Uterus (tissue), 4 donors: ENCODE measurements around the gene DNAH8. TPM values are rescaled to one million over a fixed set of nuclear protein-coding genes. Genes with fewer than 3 reads are reported as not detected.

Experiments
- DNase-seq, 2 donors: peaks; one replicate each; pipeline ENCODE4 v3.0.0-alpha.2; 2019 to 2020
- H3K27ac ChIP-seq, 2 donors: fragments of 200-600 bp; sonication (generic); 1 replicate in 1 of 2; 2 replicates in 1 of 2; pipeline ENCODE4 v1.5.1; 2016 to 2018
- H3K27me3 ChIP-seq, 2 donors: fragments of 200-600 bp; sonication (generic); one replicate each; pipeline ENCODE4 v1.5.1; 2018 to 2019; ENCODE audit warnings: control low read depth in 1 of 2
- H3K36me3 ChIP-seq, 2 donors: fragments of 200-600 bp; sonication (generic); one replicate each; pipeline ENCODE4 v1.5.1; 2019; ENCODE audit warnings: control low read depth in 1 of 2
- H3K4me1 ChIP-seq, 2 donors: fragments of 200-600 bp; sonication (generic); one replicate each; pipeline ENCODE4 v1.5.1; 2018 to 2019; ENCODE audit warnings: control low read depth in 1 of 2
- H3K4me3 ChIP-seq, 2 donors: fragments of 200-600 bp; sonication (generic); 1 replicate in 1 of 2; 2 replicates in 1 of 2; pipeline ENCODE4 v1.5.1; 2018 to 2019; ENCODE audit warnings: mild to moderate bottlenecking in 1 of 2
- H3K9me3 ChIP-seq, 2 donors: fragments of 200-600 bp; sonication (generic); one replicate each; pipeline ENCODE4 v1.5.1; 2019; ENCODE audit warnings: control low read depth in 1 of 2
- POLR2A ChIP-seq, 2 donors: fragments of 450-650 bp; IDR thresholded peaks; one replicate each; pipeline ENCODE4 v1.6.1; 2016; ENCODE audit warnings: antibody characterized with exemption in 2 of 2, mild to moderate bottlenecking in 1 of 2, moderate library complexity in 1 of 2
- intact Hi-C: fragments of 100-400 bp; cut with DNase I; formaldehyde crosslinking; loops from one replicate; pipeline ENCODE4 v1.15.1; 2023; ENCODE audit warnings: low total_unique reads
- total RNA-seq, 4 donors: library from RNA; depleted of rRNA in 3 of 4; stranded (reverse); fragments of >200 nt in 3 of 4; gene quantifications; one replicate each; pipeline versions ENCODE4 v1.1.0 to v1.2.4, GENCODE V29; 2014 to 2023
- TF ChIP-seq, protein P1 (sequence below), 4 experiments: fragments of 200-600 bp in 2 of 4; fragments of 450-650 bp in 2 of 4; sonication (generic) in 2 of 4; IDR thresholded peaks; one replicate each; pipeline ENCODE4 v1.5.1; 2016 to 2019; ENCODE audit warnings: antibody characterized with exemption in 4 of 4, mild to moderate bottlenecking in 2 of 4, moderate library complexity in 1 of 4
- donor health status: DM: yes; HTN: yes; CAD: no.

DNAH8 gene
- total RNA-seq, 4 donors from 2014 or later = 0.03 to 0.69 TPM; not detected in 2

DNA sequence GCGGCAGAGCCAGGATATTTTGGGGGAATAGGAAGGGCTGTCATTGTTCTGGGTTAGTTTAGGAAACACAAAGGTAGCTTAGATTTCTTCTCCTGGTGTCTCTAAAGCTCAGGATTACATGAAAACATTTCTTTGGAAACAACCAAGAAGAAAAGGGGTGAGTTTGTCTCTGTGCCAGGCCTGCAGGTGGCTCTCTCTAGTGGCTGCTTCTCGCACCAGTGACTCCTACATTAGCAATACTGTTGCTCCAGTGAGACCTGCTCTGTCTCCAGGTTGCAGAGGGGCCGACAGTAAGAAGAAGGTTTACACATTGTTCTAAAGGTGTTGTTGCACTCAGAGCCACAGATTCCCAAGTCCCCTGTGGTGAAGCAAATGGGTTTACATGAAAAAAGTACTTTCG lies 228.9 kb downstream of the DNAH8 start:
- Histone ChIP-seq H3K9me3 (no peaks in the 10 kb centered on the region), H3K4me3 (no peak overlapping the region), H3K36me3 (no peaks in the 10 kb centered on the region), H3K27me3 (no peaks in the 10 kb centered on the region), H3K4me1 (no peaks in the 10 kb centered on the region), H3K27ac (no peak overlapping the region)
- intact Hi-C loops = no loop called here
- no peak for TF ChIP-seq POLR2A (IDR thresholded peaks at IDR 0.05)
- TF ChIP-seq, protein P1, sequence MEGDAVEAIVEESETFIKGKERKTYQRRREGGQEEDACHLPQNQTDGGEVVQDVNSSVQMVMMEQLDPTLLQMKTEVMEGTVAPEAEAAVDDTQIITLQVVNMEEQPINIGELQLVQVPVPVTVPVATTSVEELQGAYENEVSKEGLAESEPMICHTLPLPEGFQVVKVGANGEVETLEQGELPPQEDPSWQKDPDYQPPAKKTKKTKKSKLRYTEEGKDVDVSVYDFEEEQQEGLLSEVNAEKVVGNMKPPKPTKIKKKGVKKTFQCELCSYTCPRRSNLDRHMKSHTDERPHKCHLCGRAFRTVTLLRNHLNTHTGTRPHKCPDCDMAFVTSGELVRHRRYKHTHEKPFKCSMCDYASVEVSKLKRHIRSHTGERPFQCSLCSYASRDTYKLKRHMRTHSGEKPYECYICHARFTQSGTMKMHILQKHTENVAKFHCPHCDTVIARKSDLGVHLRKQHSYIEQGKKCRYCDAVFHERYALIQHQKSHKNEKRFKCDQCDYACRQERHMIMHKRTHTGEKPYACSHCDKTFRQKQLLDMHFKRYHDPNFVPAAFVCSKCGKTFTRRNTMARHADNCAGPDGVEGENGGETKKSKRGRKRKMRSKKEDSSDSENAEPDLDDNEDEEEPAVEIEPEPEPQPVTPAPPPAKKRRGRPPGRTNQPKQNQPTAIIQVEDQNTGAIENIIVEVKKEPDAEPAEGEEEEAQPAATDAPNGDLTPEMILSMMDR (IDR thresholded peaks at IDR 0.05) = no peak
- no peak for DNase-seq

DNA sequence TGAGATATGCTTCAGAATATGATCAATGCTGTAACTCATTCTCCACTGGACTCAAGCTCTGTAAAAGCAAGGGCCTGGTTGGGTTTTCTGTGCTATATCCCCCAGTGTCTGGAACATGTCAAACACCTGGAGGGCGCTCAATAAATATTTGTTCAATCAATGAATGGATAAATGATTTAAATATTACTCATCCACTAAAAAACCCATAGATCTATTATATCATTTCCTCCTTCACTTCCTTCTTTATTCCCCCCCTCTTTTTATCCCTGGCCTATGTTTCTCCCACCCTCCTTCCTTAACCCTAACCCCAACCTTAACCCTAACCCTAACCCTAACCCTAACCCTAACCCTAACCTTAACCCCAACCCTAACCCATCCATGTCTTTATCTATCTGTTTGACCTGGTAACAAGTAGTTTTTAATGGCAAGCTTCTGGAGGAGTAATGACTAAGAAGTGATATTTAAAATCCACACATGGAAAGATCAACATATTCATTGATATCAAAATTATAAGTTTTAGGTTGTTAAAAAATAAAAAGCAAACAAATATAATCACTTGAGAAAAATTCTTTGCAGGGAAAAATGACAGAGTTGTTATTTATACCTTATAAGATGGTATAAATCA lies 229.7 kb downstream of the DNAH8 start:
- H3K27ac ChIP-seq = no peak overlapping the region
- no peak for DNase-seq
- H3K9me3 ChIP-seq = no peaks in the 10 kb centered on the region
- H3K27me3 ChIP-seq = no peaks in the 10 kb centered on the region
- intact Hi-C loops = no loop called here
- H3K36me3 ChIP-seq = no peaks in the 10 kb centered on the region
- H3K4me3 ChIP-seq = no peak overlapping the region
- no peaks in the 10 kb centered on the region for H3K4me1 ChIP-seq
- TF ChIP-seq, protein P1 (IDR thresholded peaks at IDR 0.05) = no peak
- no peak for TF ChIP-seq POLR2A (IDR thresholded peaks at IDR 0.05)

GRCh38 chr6:38955861-38956260 lies 240.8 kb downstream of the DNAH8 start:
- Histone ChIP-seq H3K4me1 (no peaks in the 10 kb centered on the region), H3K36me3 (no peaks in the 10 kb centered on the region), H3K9me3 (no peaks in the 10 kb centered on the region), H3K4me3 (no peak overlapping the region), H3K27me3 (no peaks in the 10 kb centered on the region), H3K27ac (no peak overlapping the region)
- intact Hi-C loops = no loop called here
- no peak for DNase-seq
- no peak for TF ChIP-seq POLR2A (IDR thresholded peaks at IDR 0.05)
- TF ChIP-seq, protein P1 (IDR thresholded peaks at IDR 0.05) = no peak

GRCh38 chr6:38957426-38957825 lies 242.3 kb downstream of the DNAH8 start:
- Histone ChIP-seq H3K27me3 (no peaks in the 10 kb centered on the region), H3K4me3 (no peak overlapping the region), H3K4me1 (no peaks in the 10 kb centered on the region), H3K9me3 (no peaks in the 10 kb centered on the region), H3K36me3 (no peaks in the 10 kb centered on the region), H3K27ac (no peak overlapping the region)
- intact Hi-C loops = no loop called here
- TF ChIP-seq, protein P1 (IDR thresholded peaks at IDR 0.05) = no peak
- no peak for TF ChIP-seq POLR2A (IDR thresholded peaks at IDR 0.05)
- DNase-seq = no peak

DNA sequence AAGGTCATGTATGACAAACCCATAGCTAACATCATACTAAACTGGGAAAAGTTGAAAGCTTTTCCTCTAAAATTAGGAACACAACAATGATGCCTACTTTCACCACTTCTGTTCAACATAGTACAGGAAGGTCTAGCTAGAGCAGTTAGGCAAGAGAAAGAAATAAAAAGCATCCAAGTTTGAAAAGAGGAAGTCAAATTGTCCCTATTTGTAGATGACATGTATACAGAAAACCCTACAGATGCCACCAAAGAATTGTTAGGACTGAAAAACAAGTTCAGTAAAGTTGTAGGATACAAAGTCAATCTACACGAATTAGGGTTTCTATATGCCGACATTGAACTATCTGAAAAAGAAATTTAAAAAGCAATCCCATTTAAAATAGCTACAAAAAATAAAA lies 244.0 kb downstream of the DNAH8 start:
- no peak for DNase-seq
- no peak for TF ChIP-seq POLR2A (IDR thresholded peaks at IDR 0.05)
- TF ChIP-seq, protein P1 (IDR thresholded peaks at IDR 0.05) = no peak
- H3K36me3 ChIP-seq = no peaks in the 10 kb centered on the region
- no peaks in the 10 kb centered on the region for H3K9me3 ChIP-seq
- no peak overlapping the region for H3K4me3 ChIP-seq
- no peaks in the 10 kb centered on the region for H3K27me3 ChIP-seq
- no peaks in the 10 kb centered on the region for H3K4me1 ChIP-seq
- intact Hi-C loops = no loop called here
- H3K27ac ChIP-seq = no peak overlapping the region
